SK-N-MC (cell line): Measurements from ENCODE around the gene GLT6D1.

ENCODE experiments used
- EZH2 ChIP-seq: fragments of 200-600 bp; sonication (generic); IDR thresholded peaks from one replicate; pipeline ENCODE4 v1.6.1; 2017; ENCODE audit warnings: antibody characterized with exemption
- POLR2AphosphoS5 ChIP-seq: IDR thresholded peaks from 2 replicates; pipeline ENCODE4 v1.6.1; 2012; ENCODE audit warnings: mild to moderate bottlenecking, low read depth, low read length, borderline replicate concordance

DNA sequence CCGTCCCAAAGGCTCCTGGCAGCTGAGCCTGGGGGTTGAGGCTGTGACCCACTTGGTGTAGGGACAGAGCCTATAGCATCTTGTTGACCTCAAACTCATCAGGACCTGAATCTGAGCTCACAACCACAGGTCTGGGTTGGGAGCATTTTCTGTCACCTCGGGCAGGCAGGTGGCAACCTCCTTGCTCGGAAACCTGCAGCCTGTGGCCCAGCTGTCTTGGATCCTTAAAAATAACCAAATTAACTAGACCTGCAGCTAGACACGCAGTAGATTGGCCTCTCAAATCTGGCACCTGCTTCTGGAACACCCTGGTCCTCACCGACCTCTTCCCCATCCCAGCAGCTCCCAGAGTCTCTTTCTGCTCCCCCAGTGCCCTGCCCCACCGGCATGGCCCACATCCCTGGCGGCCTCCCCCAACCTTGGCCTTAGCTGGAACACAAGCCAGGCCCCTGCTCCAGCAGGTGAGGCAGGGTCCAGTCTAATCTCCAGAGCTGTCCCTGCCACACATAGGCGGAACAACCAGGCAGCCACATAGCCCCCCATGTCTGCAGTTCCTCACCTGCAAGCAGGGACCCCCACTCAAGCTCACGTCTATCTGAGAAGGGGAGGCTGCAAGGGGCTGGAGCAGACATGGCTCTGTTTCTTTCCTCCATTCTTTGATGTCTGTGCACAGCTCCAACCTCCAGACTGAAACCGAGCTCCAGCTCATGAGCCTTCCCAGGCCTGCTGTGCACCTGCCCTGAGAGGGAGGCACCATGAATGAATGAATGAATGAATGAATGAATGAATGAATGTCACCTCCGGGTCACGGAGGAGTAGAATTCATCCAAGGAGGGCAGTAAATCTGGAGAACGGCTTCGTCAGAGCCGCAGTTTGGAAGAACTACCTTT lies 49.5 kb downstream of the GLT6D1 start:
- TF ChIP-seq EZH2 (no peak), POLR2AphosphoS5 (no peak)
